Fibroblast of pulmonary artery (primary cell): Measurements from ENCODE around the gene C2CD4A.

Source experiments
- DNase-seq: peaks from one replicate; pipeline ENCODE4 v3.0.0-alpha.2; 2010; ENCODE audit warnings: low read depth
- H3K4me3 ChIP-seq: replicated peaks from 2 replicates; pipeline ENCODE4 v1.5.1; 2011; ENCODE audit warnings: low read depth, mild to moderate bottlenecking, control low read depth, low read length, moderate library complexity
- CTCF ChIP-seq: IDR thresholded peaks from 2 replicates; pipeline ENCODE4 v1.5.1; 2011; ENCODE audit warnings: mild to moderate bottlenecking, control low read depth, low read length, inconsistent platforms; ENCODE audit errors: missing control alignments

Gene C2CD4A

GRCh38 chr15:62087671-62088352 lies 21.0 kb downstream of the C2CD4A start:
- no peak for TF ChIP-seq CTCF
- no peak overlapping the region for H3K4me3 ChIP-seq
- peak; percentile 85 for DNase-seq

- no peak for DNase-seq
- no peak overlapping the region for H3K4me3 ChIP-seq
- TF ChIP-seq CTCF, result no peak
Observed at GRCh38 chr15:62088353-62088693, 21.5 kb downstream of the C2CD4A start.

- no peak for DNase-seq
- no peak for TF ChIP-seq CTCF
- no peak overlapping the region for H3K4me3 ChIP-seq
Observed at GRCh38 chr15:62089616-62090015, 22.8 kb downstream of the C2CD4A start.

GRCh38 chr15:62090988-62091387 lies 24.2 kb downstream of the C2CD4A start:
- no peak for DNase-seq
- TF ChIP-seq CTCF, result no peak
- H3K4me3 ChIP-seq, result no peak overlapping the region

- no peak for TF ChIP-seq CTCF
- H3K4me3 ChIP-seq, result no peak overlapping the region
- DNase-seq, result no peak
Observed at GRCh38 chr15:62093809-62094208, 27.0 kb downstream of the C2CD4A start.

GRCh38 chr15:62094388-62094787 lies 27.6 kb downstream of the C2CD4A start:
- no peak for TF ChIP-seq CTCF

GRCh38 chr15:62099094-62099601 lies 32.4 kb downstream of the C2CD4A start:
- no peak for TF ChIP-seq CTCF
- H3K4me3 ChIP-seq, result no peak overlapping the region
- DNase-seq, result peak; percentile 52

More at GRCh38 chr15:62094388-62094787, 27.6 kb downstream of the C2CD4A start:
- DNase-seq, result no peak
- no peak overlapping the region for H3K4me3 ChIP-seq
